Fibroblast of mammary gland (primary cell): ENCODE data around the gene FUT4.

Experiments
- DNase-seq: peaks from one replicate; pipeline ENCODE4 v3.0.0-alpha.2; 2010; ENCODE audit warnings: low read depth
- H3K4me3 ChIP-seq: 2 replicates; pipeline ENCODE4 v1.5.1; 2011; ENCODE audit warnings: low read depth, mild to moderate bottlenecking, low read length, moderate library complexity; ENCODE audit not compliant: control insufficient read depth
- TF ChIP-seq, protein P1 (sequence below): conservative IDR thresholded peaks from 2 replicates; pipeline ENCODE4 v1.5.1; 2011; ENCODE audit warnings: low read depth, low read length, inconsistent platforms; ENCODE audit not compliant: control insufficient read depth, insufficient read depth

FUT4 gene

DNA sequence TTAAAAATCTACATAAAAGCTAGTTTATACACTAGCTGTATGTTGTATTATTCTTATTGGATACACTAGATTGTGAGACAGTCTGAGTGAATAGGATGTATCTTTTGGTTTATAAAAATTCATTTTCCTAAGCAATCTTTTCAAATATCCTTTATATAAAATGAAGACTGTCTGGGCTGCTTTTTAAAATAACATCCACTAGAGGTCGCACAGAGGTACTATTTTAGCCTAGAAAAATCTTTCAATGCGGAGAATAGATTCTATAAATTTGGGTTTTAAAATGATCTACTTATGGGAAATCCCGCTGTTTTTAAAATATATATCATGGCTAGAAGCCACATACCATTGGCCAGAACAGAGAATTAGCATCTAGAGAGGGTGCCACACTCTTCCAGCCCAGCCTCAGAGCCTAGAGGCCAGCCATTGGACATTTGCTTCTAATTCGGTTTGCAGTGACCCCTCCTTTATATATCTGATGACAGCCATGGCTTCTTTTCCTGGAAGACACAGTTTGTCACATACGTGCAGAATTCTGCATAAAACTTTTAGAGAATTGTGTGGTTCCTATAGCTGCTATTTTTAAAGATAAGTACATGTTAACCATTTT, 24.1 kb upstream of the FUT4 start:
- no peak overlapping the region for H3K4me3 ChIP-seq
- TF ChIP-seq, protein P1, sequence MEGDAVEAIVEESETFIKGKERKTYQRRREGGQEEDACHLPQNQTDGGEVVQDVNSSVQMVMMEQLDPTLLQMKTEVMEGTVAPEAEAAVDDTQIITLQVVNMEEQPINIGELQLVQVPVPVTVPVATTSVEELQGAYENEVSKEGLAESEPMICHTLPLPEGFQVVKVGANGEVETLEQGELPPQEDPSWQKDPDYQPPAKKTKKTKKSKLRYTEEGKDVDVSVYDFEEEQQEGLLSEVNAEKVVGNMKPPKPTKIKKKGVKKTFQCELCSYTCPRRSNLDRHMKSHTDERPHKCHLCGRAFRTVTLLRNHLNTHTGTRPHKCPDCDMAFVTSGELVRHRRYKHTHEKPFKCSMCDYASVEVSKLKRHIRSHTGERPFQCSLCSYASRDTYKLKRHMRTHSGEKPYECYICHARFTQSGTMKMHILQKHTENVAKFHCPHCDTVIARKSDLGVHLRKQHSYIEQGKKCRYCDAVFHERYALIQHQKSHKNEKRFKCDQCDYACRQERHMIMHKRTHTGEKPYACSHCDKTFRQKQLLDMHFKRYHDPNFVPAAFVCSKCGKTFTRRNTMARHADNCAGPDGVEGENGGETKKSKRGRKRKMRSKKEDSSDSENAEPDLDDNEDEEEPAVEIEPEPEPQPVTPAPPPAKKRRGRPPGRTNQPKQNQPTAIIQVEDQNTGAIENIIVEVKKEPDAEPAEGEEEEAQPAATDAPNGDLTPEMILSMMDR = peak; percentile 55
- DNase-seq = peak; percentile 49

DNA sequence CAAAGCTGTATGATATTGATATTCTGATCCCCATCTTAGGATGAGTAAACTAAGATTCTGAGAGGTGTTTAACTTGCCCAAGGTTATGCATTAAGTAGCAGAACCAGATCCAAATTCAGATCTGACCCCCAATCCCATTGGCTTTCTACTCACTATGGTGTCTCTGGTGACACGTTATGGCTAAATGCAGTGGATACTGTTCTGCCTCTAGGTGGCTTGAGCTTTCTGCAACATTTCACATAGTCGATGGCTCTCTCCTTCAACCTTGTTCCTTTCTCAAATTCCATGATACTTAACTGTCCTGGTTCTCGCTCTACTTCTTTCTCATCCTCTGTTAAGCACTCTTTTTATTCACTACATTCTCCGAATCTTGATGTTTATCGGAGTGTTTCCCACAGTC, 22.0 kb upstream of the FUT4 start:
- no peak overlapping the region for H3K4me3 ChIP-seq
- DNase-seq = peak; percentile 40

DNA sequence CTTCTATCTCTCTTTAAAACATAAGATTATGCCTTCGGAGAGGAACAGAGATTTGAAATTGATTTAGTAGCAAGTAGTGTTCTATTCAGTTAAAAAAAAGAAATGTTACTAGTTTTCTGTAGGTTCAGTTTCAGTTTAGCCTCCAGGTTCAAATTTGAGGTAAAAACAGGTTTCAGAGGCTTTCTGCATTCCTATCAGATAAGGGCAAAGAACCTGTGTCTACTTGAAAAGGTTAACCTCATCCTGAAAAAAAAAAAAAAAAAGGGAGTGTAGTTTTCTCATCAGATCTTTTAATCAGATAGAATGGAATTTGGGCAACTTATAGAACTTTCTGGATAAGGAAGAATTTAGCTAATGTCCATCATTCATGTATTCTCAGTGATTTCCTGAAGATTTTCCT, 19.4 kb upstream of the FUT4 start:
- no peak for DNase-seq
- TF ChIP-seq, protein P1 = no peak
- no peak overlapping the region for H3K4me3 ChIP-seq

More for the DNA sequence above, 22.0 kb upstream of the FUT4 start:
- TF ChIP-seq, protein P1 = peak; percentile 62

DNA sequence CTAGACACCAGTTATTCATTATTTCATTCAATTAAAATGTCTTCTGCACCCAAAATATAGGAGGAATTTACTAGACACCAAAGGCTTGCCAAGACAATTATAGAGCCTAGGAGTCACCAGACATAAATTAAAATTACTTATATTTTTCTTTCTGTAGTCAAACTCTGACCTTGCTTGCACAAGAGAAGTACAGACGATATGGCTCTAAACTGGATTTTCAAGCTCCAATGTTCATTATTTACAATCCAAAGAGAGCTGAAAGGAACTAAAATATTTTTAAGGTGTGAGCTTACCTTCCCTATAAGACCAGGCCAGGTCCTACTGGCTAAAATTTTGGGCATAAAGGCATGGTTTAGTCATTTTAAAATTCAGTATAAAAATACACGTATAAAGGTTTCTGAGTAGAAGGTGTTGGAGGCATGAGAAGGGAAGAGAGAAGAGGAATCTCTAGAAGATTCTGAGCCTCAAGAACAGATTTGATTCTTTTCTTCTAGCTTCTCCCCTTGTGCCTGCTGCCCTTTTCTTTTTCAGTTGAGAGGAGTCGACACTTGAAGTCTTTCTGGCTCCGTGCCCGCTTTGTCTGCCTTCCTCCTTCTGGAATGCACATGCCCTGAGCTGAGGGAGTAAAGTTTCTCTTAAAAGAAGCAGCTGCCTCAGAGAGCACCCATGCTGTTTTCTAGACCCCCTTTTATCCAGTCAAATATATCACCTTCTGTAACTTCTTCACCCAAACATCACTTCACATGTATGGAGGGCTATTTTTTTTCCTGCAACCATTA, 18.0 kb upstream of the FUT4 start:
- H3K4me3 ChIP-seq = no peak overlapping the region
- peak; percentile 63 for DNase-seq
- TF ChIP-seq, protein P1 = no peak

DNA sequence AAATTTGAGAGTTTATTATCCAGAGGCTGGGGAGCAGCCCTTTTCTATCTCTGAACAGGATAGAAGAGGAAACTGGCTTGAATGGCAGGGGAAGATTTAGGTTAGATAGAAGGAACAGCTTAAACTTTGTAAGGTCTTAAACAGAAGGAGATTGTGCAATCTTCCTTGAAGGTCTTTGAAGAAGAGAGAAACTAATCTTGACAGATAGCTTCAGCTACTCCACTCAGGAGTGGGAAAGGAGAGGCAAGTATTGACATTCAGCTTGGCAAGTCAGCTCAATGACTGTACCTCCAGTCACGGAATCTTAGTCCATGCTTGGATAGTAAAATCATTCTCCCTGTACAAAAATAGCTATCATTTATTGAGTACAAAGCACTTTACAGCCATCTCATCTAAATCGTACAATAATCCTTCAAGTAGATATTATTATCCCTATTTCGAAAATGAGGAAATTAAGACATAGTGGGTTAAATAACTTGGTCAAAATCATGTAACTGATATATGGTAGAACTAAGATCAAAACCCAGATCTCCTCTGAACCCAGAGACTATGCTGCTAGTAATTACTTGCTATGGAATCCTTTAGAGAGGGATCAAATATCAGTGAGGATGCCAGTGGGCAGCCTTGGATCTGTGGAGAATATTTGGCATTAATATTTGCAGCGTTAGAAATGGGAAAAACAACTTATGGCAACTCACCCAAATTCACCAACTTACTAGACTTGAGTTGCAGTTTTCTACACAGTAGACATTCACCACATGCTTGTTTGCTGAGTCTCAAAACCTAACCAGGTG, 16.9 kb upstream of the FUT4 start:
- peak; percentile 10 for DNase-seq
- TF ChIP-seq, protein P1 = no peak
- H3K4me3 ChIP-seq = no peak overlapping the region

DNA sequence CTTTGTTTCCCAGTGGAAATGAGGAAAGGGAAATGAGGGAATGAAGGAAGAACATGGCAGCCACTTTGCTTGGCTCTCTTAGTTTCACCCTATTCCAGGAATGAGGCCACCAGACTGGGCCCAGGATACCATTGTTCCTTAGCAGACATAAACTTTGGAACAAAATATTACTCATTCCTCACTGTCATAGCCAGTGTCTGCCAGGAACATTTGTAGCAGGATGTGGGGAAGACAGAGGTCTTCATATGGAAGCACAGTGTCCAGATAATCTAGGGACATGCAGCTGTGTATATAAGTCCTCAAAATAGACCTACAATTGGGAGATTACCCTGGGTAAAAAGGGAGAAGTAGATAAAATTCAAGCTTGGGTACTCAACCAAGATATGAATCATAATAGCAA, 15.2 kb upstream of the FUT4 start:
- DNase-seq = peak; percentile 25
- H3K4me3 ChIP-seq = no peak overlapping the region
- TF ChIP-seq, protein P1 = no peak
